ENCODE results near the gene FGD2. TPM values are rescaled to one million over a fixed set of nuclear protein-coding genes. Genes with fewer than 3 reads are reported as not detected.

Gene FGD2
- total and polyA plus RNA-seq, 9 of the 15 experiments (the other 6 are each of a cell fraction or from before 2014, with no cell fraction given), result 0.09 TPM; not detected in 8

GRCh38 chr6:37052027-37052628 lies 46.7 kb downstream of the FGD2 start (continued):
- TF ChIP-seq, protein P1, sequence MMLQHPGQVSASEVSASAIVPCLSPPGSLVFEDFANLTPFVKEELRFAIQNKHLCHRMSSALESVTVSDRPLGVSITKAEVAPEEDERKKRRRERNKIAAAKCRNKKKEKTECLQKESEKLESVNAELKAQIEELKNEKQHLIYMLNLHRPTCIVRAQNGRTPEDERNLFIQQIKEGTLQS (IDR thresholded peaks at IDR 0.05), result no peak
- TF ChIP-seq, protein P1 (CRISPR knock-in tag; conservative IDR thresholded peaks at IDR 0.05), result 0 out of 2 replicates have a peak, but pooled peaks have one; percentile 5
- TF ChIP-seq MTA1 (IDR thresholded peaks at IDR 0.05; ENCODE audit: borderline replicate concordance) (0 out of 2 replicates have a peak, but pooled peaks have one; percentile 3), ARNT (IDR thresholded peaks at IDR 0.05) (no peak), ZKSCAN8 (CRISPR knock-in tag; IDR thresholded peaks at IDR 0.05) (no peak), MLX (CRISPR knock-in tag; conservative IDR thresholded peaks at IDR 0.05) (no peak), DMBX1 (CRISPR knock-in tag; IDR thresholded peaks at IDR 0.05; ENCODE audit: borderline replicate concordance) (no peak), ARHGAP35 (IDR thresholded peaks at IDR 0.05; ENCODE audit: partially characterized antibody) (no peak), ZNF23 (CRISPR knock-in tag; IDR thresholded peaks at IDR 0.05) (no peak), SMAD3 (CRISPR knock-in tag; conservative IDR thresholded peaks at IDR 0.05) (no peak), DLX4 (CRISPR knock-in tag; IDR thresholded peaks at IDR 0.05) (no peak), ESRRA (IDR thresholded peaks at IDR 0.05; ENCODE audit: borderline replicate concordance, low read depth) (no peak), ZEB2 (IDR thresholded peaks at IDR 0.05) (0 out of 2 replicates have a peak, but pooled peaks have one; percentile 24), KLF1 (tag; IDR thresholded peaks at IDR 0.05) (no peak), THRAP3 (IDR thresholded peaks at IDR 0.05; ENCODE audit: borderline replicate concordance) (no peak), HDGF (IDR thresholded peaks at IDR 0.05) (no peak; the same call in 1 of the 2 replicates), PHF8 (IDR thresholded peaks at IDR 0.05; ENCODE audit: borderline replicate concordance, low read length) (peak; percentile 5; the same call in 1 of the 2 replicates)
- TF ChIP-seq, protein P2, sequence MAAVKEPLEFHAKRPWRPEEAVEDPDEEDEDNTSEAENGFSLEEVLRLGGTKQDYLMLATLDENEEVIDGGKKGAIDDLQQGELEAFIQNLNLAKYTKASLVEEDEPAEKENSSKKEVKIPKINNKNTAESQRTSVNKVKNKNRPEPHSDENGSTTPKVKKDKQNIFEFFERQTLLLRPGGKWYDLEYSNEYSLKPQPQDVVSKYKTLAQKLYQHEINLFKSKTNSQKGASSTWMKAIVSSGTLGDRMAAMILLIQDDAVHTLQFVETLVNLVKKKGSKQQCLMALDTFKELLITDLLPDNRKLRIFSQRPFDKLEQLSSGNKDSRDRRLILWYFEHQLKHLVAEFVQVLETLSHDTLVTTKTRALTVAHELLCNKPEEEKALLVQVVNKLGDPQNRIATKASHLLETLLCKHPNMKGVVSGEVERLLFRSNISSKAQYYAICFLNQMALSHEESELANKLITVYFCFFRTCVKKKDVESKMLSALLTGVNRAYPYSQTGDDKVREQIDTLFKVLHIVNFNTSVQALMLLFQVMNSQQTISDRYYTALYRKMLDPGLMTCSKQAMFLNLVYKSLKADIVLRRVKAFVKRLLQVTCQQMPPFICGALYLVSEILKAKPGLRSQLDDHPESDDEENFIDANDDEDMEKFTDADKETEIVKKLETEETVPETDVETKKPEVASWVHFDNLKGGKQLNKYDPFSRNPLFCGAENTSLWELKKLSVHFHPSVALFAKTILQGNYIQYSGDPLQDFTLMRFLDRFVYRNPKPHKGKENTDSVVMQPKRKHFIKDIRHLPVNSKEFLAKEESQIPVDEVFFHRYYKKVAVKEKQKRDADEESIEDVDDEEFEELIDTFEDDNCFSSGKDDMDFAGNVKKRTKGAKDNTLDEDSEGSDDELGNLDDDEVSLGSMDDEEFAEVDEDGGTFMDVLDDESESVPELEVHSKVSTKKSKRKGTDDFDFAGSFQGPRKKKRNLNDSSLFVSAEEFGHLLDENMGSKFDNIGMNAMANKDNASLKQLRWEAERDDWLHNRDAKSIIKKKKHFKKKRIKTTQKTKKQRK (IDR thresholded peaks at IDR 0.05; ENCODE audit: borderline replicate concordance, low read depth, low read length), result no peak
- TF ChIP-seq, protein P3, sequence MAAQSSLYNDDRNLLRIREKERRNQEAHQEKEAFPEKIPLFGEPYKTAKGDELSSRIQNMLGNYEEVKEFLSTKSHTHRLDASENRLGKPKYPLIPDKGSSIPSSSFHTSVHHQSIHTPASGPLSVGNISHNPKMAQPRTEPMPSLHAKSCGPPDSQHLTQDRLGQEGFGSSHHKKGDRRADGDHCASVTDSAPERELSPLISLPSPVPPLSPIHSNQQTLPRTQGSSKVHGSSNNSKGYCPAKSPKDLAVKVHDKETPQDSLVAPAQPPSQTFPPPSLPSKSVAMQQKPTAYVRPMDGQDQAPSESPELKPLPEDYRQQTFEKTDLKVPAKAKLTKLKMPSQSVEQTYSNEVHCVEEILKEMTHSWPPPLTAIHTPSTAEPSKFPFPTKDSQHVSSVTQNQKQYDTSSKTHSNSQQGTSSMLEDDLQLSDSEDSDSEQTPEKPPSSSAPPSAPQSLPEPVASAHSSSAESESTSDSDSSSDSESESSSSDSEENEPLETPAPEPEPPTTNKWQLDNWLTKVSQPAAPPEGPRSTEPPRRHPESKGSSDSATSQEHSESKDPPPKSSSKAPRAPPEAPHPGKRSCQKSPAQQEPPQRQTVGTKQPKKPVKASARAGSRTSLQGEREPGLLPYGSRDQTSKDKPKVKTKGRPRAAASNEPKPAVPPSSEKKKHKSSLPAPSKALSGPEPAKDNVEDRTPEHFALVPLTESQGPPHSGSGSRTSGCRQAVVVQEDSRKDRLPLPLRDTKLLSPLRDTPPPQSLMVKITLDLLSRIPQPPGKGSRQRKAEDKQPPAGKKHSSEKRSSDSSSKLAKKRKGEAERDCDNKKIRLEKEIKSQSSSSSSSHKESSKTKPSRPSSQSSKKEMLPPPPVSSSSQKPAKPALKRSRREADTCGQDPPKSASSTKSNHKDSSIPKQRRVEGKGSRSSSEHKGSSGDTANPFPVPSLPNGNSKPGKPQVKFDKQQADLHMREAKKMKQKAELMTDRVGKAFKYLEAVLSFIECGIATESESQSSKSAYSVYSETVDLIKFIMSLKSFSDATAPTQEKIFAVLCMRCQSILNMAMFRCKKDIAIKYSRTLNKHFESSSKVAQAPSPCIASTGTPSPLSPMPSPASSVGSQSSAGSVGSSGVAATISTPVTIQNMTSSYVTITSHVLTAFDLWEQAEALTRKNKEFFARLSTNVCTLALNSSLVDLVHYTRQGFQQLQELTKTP (IDR thresholded peaks at IDR 0.05; ENCODE audit: low read depth in 1 of 2, partially characterized antibody in 2 of 2), result peak in 1 of 2 experiments; percentile 8
